Measurements from ENCODE around the gene PROZ.

Gene PROZ

DNA sequence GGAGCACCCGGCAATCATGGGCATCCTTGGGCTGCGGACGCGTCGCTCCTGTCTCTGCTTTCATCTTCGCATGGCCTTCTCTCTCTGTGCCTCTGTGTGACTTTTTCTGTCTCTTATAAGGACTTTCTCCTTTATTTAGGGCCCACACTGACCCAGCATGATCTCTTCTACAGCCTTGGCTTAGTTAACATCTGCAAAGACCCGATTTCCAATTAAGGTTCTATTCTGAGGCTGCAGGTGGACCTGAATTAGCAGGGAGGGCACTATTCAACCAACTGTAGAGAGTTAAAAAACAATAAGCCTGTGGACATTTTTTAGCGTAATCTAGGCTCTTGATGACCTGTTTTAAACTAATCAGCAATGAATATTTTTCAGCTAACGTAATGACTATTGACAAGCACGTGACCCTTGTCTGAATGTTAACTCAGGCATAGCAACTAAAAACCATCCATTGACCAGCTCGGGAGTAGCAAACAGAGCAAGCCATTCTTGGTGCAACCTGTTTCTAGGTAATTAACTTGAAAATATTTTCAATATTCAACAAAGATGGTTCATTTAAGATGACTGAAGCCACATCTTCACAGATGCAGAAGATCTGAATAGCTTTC lies 20.7 kb upstream of the PROZ start:
- Histone ChIP-seq H3K9me3 (ENCODE audit: low read depth, low read length) (no peaks in the 10 kb centered on the region), H3K9ac (ENCODE audit: insufficient read length) (no peak overlapping the region), H3K27ac (no peak overlapping the region), H3K36me3 (ENCODE audit: insufficient read depth, low read length) (no peaks in the 10 kb centered on the region), H3K4me3 (no peak overlapping the region)
- DNase-seq (ENCODE audit: low read depth, low spot score) = no peak
- TF ChIP-seq EZH2 (IDR thresholded peaks at IDR 0.05) (no peak), POLR2AphosphoS5 (IDR thresholded peaks at IDR 0.05; ENCODE audit: borderline replicate concordance, low read depth, low read length) (no peak), FOXP2 (optimal IDR thresholded peaks at IDR 0.05; ENCODE audit: control extremely low read depth, extremely low read length, insufficient read depth) (no peak)

DNA sequence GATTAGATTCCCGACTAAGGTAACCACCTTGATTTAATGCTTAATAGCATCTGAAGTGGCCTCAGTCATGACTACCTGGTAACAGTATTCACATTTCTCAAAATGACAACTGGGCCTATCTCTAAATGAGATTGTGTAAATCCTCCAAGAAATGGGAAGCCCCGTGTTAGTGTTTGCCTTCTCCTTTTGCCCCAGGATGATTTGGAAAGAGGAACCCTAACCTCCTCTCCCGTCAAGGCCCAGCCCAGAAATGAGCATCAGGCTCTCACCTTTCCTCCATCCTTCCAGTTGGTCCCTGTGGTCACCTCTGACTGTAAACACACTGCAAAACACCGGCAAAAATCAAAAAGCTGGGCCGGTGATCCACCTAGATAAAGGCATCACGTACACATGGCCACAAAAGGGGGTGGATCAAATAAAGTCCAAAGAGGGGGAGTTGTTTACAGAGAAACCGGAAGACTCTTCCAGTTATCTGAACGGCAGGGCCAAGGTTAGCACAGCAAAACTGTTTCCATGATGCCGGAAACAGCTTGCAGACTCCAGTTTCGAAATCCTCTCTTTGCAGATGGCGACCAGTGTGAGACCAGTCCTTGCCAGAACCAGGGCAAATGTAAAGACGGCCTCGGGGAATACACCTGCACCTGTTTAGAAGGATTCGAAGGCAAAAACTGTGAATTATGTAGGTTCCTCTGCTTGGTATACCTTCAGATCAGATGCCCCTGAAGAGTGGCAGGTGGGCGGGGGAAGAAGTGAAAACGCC lies 19.5 kb upstream of the PROZ start:
- H3K36me3 ChIP-seq (ENCODE audit: insufficient read depth, low read length) = no peaks in the 10 kb centered on the region
- H3K27ac ChIP-seq = no peak overlapping the region
- no peak overlapping the region for H3K9ac ChIP-seq (ENCODE audit: insufficient read length)
- H3K9me3 ChIP-seq (ENCODE audit: low read depth, low read length) = no peaks in the 10 kb centered on the region
- H3K4me3 ChIP-seq = no peak overlapping the region
- TF ChIP-seq FOXP2 (optimal IDR thresholded peaks at IDR 0.05; ENCODE audit: control extremely low read depth, extremely low read length, insufficient read depth) (no peak), POLR2AphosphoS5 (IDR thresholded peaks at IDR 0.05; ENCODE audit: borderline replicate concordance, low read depth, low read length) (no peak), EZH2 (IDR thresholded peaks at IDR 0.05) (no peak)
- DNase-seq (ENCODE audit: low read depth, low spot score) = no peak

DNA sequence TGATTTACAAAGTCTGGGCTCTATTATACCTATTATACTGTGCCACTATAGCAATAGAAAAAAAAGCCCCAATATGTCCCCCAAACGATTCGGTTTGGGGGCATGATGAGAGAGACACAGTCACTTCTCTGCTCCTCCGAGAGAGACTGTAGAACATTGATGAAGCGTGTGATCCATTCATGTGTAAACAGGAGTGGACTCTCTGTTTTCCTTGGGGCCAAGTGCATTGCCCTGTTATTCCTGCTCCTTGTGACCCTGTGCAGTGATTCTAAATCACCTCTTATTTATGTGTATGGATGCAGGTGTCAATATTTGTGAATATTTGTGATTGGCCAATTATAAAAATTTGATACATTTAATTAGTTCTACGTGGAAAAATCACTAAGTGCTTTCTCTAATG lies 18.9 kb upstream of the PROZ start:
- H3K4me3 ChIP-seq = no peak overlapping the region
- TF ChIP-seq FOXP2 (optimal IDR thresholded peaks at IDR 0.05; ENCODE audit: control extremely low read depth, extremely low read length, insufficient read depth) = no peak
- TF ChIP-seq POLR2AphosphoS5 (IDR thresholded peaks at IDR 0.05; ENCODE audit: borderline replicate concordance, low read depth, low read length) = no peak
- no peak for TF ChIP-seq EZH2 (IDR thresholded peaks at IDR 0.05)
- no peak overlapping the region for H3K9ac ChIP-seq (ENCODE audit: insufficient read length)
- no peak for DNase-seq (ENCODE audit: low read depth, low spot score)
- H3K27ac ChIP-seq = no peak overlapping the region
- H3K9me3 ChIP-seq (ENCODE audit: low read depth, low read length) = no peaks in the 10 kb centered on the region
- H3K36me3 ChIP-seq (ENCODE audit: insufficient read depth, low read length) = no peaks in the 10 kb centered on the region

DNA sequence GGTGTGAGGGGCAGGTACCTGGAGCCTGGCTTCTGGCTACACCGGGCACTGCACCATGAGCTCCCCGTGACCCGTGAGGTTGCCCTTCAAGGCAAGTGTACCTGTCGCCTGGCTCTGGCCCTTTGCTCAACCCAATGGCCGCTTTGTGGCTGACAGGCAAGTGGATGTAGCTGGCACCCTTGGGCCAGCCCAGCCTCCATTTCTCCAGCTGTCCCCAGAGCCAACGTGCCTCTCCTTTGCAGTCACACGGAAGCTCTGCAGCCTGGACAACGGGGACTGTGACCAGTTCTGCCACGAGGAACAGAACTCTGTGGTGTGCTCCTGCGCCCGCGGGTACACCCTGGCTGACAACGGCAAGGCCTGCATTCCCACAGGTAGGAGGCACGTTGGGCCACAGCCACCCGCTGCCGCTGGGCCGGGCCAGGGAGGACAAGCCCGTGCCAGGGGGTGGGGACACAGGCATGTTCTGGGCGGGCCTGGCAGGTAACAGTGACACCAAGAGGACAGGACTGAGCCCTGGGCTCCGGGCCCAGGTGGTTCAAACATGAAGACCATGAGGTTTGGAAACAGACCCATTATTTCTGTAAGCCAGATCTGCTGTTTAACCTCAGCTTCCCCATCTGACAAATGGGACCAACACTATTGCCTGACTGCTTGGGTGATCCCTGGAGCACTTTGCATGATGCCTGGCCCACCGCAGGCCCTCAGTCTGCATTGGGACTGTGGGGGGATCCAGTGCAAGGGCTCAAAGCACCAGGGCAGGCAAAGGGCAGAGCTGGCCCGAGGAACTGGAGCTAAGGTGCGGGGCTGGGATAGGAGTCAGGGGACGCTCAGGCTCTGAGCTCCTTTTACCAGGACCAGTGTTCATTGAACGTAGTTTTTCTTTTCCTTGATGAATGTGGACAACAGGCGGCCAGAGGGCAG lies 17.5 kb upstream of the PROZ start:
- DNase-seq (ENCODE audit: low read depth, low spot score) = no peak
- Histone ChIP-seq H3K36me3 (ENCODE audit: insufficient read depth, low read length) (no peaks in the 10 kb centered on the region), H3K9me3 (ENCODE audit: low read depth, low read length) (no peaks in the 10 kb centered on the region), H3K9ac (ENCODE audit: insufficient read length) (no peak overlapping the region), H3K27ac (no peak overlapping the region), H3K4me3 (no peak overlapping the region)
- no peak for TF ChIP-seq POLR2AphosphoS5 (IDR thresholded peaks at IDR 0.05; ENCODE audit: borderline replicate concordance, low read depth, low read length)
- TF ChIP-seq FOXP2 (optimal IDR thresholded peaks at IDR 0.05; ENCODE audit: control extremely low read depth, extremely low read length, insufficient read depth) = no peak
- no peak for TF ChIP-seq EZH2 (IDR thresholded peaks at IDR 0.05)

DNA sequence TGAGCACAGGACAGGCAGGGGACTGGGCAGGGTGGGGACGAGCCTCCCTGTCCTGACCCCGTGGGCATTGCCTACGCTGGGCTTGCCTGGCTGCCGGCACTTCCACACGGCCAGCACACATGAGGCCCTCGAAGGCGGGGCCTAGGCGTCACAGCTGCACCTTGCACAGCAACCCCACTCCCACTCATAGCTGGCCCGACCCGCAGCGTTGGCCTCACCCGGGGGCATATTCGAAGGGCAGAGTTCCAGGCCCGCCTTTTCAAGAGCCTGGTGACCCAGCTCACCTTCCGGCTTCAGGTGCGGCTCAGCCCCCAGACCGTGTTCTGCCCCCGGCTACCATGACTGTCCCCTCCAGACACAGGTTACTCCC lies 16.9 kb upstream of the PROZ start:
- H3K27ac ChIP-seq = no peak overlapping the region
- H3K9me3 ChIP-seq (ENCODE audit: low read depth, low read length) = no peaks in the 10 kb centered on the region
- TF ChIP-seq EZH2 (IDR thresholded peaks at IDR 0.05) (no peak), POLR2AphosphoS5 (IDR thresholded peaks at IDR 0.05; ENCODE audit: borderline replicate concordance, low read depth, low read length) (no peak), FOXP2 (optimal IDR thresholded peaks at IDR 0.05; ENCODE audit: control extremely low read depth, extremely low read length, insufficient read depth) (no peak)
- H3K4me3 ChIP-seq = no peak overlapping the region
- no peak for DNase-seq (ENCODE audit: low read depth, low spot score)
- H3K36me3 ChIP-seq (ENCODE audit: insufficient read depth, low read length) = no peaks in the 10 kb centered on the region
- H3K9ac ChIP-seq (ENCODE audit: insufficient read length) = no peak overlapping the region

DNA sequence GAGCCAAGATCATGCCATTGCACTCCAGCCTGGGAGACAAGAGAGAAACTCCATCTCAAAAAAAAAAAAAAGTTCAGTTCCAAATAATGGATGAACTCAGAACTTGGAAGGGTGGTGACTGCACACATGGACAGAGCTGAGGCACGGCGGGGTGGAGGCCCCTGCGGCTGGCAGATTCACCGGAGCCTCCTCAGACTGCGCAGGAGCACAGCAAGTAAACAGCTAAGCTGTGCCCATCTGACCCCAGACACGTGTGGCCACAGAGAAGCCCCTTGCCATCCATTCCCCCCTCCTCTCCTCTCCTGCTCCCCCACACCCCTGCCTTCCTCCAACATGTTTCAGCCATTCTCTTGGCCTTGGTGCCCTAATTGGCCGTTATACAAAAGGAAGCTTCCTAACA lies 15.6 kb upstream of the PROZ start:
- Histone ChIP-seq H3K4me3 (no peak overlapping the region), H3K9me3 (ENCODE audit: low read depth, low read length) (no peaks in the 10 kb centered on the region), H3K9ac (ENCODE audit: insufficient read length) (no peak overlapping the region), H3K27ac (no peak overlapping the region), H3K36me3 (ENCODE audit: insufficient read depth, low read length) (no peaks in the 10 kb centered on the region)
- DNase-seq (ENCODE audit: low read depth, low spot score) = no peak
- TF ChIP-seq EZH2 (IDR thresholded peaks at IDR 0.05) (no peak), POLR2AphosphoS5 (IDR thresholded peaks at IDR 0.05; ENCODE audit: borderline replicate concordance, low read depth, low read length) (no peak)

DNA sequence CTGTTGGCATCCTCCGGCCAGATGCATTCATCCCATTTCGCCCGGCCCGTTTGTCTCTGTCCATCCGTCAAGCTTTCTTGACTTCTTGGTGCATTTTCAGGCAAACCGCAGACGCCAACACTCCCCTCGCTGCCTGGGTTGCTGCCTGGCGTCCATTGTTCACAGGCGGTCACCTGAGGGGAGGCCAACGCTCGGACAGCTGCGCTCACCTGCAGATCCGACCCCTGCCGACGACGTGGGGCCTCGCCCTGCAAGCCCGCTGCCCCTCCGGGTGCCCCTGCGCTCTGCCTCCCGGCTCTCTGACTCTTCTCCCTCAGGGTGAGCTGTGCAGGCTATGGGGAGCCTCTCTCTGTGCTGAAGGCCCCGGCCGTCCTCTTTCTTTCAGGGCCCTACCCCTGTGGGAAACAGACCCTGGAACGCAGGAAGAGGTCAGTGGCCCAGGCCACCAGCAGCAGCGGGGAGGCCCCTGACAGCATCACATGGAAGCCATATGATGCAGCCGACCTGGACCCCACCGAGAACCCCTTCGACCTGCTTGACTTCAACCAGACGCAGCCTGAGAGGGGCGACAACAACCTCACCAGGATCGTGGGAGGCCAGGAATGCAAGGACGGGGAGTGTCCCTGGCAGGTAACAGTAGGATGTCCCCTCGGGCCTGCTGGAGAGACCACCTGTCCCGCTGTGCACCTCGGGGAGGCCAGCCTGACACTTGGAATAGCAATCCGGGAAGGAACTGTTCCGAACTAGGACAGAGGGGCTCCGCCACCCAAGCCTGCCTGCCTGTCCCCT lies 14.8 kb upstream of the PROZ start:
- Histone ChIP-seq H3K4me3 (no peak overlapping the region), H3K9me3 (ENCODE audit: low read depth, low read length) (no peaks in the 10 kb centered on the region), H3K9ac (ENCODE audit: insufficient read length) (no peak overlapping the region), H3K36me3 (ENCODE audit: insufficient read depth, low read length) (no peaks in the 10 kb centered on the region), H3K27ac (no peak overlapping the region)
- DNase-seq (ENCODE audit: low read depth, low spot score) = no peak
- TF ChIP-seq FOXP2 (optimal IDR thresholded peaks at IDR 0.05; ENCODE audit: control extremely low read depth, extremely low read length, insufficient read depth) (no peak), POLR2AphosphoS5 (IDR thresholded peaks at IDR 0.05; ENCODE audit: borderline replicate concordance, low read depth, low read length) (no peak), EZH2 (IDR thresholded peaks at IDR 0.05) (no peak)

DNA sequence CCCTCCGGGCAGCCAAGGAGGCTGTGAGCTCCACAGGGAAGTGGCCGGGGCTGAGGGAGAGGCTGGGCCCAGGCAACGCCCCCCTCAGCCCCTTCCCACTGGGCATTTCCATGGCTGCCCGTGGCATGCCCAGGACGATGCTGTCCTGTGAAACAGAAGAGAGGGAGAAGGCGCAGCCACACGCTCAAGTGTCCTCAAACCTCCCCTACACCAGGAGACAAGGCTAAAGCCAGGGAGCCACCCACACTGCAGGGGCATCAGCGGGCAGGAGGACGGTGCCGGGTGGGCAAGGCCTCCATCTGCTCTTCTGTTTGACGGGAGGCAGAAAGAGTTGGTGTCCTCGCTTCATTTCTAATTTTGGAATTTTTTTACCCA lies 14.2 kb upstream of the PROZ start:
- no peak for DNase-seq (ENCODE audit: low read depth, low spot score)
- Histone ChIP-seq H3K9me3 (ENCODE audit: low read depth, low read length) (no peaks in the 10 kb centered on the region), H3K27ac (no peak overlapping the region), H3K36me3 (ENCODE audit: insufficient read depth, low read length) (no peaks in the 10 kb centered on the region), H3K9ac (ENCODE audit: insufficient read length) (no peak overlapping the region), H3K4me3 (no peak overlapping the region)
- TF ChIP-seq POLR2AphosphoS5 (IDR thresholded peaks at IDR 0.05; ENCODE audit: borderline replicate concordance, low read depth, low read length) (no peak), FOXP2 (optimal IDR thresholded peaks at IDR 0.05; ENCODE audit: control extremely low read depth, extremely low read length, insufficient read depth) (no peak), EZH2 (IDR thresholded peaks at IDR 0.05) (no peak)
